ENCODE results near the gene AIP.
"Not testable (repeated sequence)": the region's sequence is repeated elsewhere in the genome, so short reads cannot be mapped to it uniquely, and the experiment has no call there.

The AIP gene

DNA sequence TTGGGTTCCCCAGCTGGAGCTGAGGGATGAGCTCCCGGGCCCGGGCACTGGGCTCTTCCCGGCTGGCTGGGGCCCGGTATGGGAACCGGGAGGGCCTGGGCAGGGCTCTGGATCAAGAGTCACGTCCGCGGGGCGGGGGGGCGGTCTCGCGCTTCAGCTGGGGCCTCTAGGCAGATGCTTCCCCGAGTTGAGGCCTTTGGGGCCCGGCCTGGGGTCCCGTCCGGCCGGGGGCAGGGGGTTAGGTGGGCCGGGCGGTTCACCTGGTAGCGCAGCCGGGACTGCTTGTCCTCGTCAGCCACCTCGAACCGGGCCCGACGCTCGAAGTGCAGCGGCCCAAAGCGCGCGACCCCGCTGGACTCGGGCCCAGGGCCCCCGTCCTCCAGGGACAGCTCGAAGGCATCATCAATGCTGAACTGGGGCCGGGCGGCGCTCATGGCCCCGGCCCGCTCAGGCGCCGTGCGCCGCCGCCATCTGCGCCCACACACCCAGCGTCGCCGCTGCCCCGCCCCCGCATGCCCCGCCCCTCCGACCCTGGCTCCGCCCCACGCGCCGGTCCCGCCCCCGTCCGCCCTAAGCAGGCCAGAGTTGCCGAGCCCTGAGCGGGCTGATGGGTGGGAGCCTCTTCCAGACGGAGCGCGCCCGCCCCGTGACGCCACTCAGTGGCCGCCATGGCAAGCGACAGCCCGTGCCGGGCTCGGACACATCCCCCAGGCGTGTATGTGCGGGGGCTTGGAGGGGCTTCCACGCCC lies 13.9 kb upstream of the AIP start, which contains the start of gene TMEM134:
TMEM134 (minus strand) TSS at position 493 of the 749 bp plus-strand sequence; CDS start at position 434, 59 bp downstream.
- peak; percentile 82 for DNase-seq (ENCODE audit: low read depth)

DNA sequence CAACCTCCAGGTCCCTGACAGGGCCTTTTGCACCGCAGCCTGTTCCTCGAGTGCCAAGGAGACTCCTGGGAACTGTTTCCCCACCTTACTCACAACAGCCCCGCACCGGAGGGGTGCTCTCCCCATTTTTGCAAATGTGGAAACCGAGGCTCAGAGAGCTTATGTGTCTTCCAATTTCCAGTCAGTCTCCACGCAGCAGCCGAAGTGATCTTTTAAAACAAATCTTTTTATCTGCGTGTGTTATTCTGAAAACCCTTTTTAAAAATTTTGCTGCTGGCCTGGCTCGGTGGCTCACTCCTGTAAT lies 13.4 kb upstream of the AIP start:
- DNase-seq (ENCODE audit: low read depth) = no peak

DNA sequence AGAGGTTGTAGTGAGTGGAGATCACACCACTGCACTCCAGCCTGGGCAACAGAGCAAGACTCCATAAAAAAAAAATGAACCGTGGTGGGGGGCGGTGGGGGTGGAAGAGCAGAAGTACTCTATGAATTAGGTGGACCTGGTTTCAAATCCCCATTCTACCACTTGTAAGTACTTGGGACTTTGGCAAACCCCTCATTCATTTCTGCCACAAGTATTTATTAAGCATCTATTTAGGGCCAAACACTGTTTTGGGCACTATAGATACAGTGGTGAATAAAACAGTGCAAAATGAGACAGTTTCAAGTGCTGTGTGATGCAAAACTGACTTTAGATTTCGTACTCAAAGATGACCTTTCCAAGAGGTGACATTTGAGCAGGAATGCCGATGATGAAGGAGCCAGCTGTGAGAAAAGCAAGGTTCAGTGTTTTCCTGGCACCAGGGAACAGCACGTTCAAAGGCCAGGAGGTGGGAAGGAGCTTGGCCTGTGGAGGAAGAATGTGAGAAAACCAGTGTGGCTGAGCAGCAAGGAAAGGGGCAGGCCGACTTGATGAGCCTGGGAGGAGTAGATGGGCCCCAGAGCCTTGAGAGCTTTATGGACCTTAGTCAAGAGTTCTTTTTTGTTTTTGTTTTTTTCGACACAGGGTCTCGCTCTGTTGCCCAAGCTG lies 12.4 kb upstream of the AIP start:
- no peak for DNase-seq (ENCODE audit: low read depth)

DNA sequence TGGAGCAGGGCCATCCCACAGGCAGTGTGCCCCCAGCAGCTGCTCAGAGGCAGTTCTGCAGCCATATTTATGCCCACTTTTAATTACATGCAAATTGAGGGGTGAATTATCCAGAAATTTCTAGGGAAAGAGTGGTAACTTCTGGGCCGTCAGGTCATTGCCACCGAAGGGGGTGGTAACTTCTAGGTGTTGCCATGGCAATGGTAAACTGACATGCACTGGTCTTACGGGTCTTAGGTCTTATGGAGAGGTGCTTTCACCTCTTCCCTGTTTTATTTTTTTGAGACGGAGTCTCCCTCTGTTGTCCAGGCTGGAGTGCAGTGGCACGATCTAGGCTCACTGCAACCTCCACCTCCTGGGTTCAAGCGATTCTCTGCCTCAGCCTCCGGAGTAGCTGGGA lies 9.9 kb upstream of the AIP start:
- DNase-seq (ENCODE audit: low read depth) = no peak

DNA sequence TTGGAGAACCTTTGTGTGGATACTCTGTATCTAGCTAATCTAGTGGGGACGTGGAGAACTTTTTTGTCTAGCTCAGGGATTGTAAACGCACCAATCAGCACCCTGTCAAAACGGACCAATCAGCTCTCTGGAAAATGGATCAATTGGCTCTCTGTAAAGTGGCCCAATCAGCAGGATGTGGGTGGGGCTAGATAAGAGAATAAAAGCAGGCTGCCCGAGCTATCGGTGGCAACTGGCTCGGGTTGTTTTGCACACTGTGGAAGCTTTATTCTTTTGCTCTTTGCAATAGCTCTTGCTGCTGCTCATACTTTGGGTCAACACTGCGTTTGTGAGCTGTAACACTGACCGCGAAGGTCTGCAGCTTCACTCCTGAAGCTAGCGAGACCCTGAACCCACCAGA lies 6.1 kb upstream of the AIP start:
- not testable (repeated sequence) for DNase-seq (ENCODE audit: low read depth)

DNA sequence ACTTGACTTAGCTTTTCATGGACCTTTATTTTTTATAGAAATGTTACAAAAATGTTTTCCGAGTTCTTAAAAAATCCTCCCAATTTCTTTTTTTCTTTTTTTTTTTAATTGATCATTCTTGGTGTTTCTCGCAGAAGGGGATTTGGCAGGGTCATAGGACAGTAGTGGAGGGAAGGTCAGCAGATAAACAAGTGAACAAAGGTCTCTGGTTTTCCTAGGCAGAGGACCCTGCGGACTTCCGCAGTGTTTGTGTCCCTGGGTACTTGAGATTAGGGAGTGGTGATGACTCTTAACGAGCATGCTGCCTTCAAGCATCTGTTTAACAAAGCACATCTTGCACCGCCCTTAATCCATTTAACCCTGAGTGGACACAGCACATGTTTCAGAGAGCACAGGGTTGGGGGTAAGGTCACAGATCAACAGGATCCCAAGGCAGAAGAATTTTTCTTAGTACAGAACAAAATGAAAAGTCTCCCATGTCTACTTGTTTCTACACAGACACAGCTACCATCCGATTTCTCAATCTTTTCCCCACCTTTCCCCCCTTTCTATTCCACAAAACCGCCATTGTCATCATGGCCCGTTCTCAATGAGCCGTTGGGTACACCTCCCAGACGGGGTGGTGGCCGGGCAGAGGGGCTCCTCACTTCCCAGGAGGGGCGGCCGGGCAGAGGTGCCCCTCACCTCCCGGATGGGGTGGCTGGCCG lies 5.3 kb upstream of the AIP start:
- DNase-seq (ENCODE audit: low read depth) = not testable (repeated sequence)

DNA sequence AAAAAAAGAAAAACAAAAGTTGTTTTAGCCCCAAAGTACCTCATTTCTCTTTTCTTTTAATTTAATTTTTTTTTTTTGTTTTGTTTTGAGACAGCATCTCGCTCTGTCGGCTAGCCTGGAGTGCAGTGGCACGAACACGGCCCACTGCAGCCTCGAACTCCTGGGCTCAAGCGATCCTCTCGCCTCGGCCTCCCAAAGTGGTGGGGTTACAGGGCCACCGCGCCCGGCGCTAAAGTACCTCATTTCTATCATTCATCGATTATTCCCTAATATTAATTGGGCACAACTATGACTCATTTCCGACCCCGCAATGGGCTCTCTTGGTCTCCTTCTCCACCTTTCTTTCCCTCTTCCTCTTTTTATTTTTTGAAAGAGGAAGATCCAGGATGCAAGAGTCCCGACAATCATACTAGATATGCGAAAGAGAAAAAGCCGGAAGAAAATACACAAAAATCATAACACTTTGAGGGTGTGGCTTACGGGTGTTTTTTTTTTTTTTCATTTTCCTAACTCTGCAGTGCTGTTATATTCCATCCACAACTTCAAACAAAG lies 475 bp upstream of the AIP start:
- no peak for DNase-seq (ENCODE audit: low read depth)

DNA sequence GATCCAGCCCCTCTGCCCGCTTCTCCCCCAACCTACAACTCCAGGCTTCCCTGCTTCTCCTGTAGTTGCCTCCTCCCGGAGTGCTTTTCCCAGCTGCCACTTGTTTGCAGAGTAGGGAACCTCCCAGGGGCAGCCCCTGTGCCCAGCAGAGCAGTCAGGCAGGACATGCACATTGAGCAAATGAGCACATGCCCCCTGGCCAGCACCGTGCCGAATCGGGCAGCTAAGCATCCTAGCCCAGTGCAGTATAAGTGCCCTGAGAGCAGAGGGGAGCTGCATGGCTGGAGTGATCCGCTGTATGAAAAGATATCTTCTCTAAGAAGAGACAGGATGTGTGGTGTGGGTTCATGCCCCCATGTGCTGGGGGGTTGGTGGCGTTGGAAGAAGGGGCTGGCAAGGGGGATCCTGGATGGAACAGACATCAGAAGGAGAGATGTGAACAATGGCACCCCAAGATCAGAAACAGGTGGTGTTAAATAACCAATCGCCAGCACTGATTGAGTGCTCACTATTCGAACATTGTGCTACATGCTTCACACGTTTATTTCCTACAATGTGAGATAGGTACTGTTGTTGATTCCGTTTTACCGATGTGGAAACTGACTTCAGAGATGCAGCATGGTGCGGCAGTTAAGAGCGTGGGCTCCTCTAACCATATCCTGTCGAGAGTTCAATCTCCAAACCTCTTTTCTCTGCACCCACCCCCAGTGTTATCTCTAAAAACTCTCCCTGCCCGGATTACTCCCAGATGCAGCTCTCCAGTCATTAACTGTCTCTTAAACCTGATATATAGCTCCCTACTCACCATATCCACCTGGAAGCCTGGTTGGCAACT lies 1.2 kb downstream of the AIP start:
- DNase-seq (ENCODE audit: low read depth) = no peak

DNA sequence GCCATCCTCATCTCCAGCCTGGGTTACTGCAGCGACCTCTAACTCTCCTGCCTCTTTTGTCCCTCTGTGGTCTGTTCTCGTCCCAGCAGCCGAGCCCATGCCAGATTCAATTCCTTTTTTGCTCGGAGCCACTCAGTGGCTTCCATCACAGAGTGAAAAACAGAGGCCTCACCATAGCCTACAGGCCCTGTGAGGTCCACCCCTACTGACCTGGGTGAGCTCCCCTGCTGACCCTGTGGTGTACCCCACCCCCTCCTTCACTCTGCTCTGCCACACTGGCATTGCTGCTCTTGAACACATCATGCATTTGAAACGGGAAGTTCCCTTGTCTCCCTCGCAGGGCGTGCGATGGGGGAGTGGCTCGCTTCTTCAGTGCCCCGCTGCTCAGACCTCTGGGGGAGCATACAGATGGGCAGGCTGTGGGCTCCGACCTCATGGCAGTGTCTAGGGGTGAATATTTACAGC lies 2.1 kb downstream of the AIP start:
- no peak for DNase-seq (ENCODE audit: low read depth)

DNA sequence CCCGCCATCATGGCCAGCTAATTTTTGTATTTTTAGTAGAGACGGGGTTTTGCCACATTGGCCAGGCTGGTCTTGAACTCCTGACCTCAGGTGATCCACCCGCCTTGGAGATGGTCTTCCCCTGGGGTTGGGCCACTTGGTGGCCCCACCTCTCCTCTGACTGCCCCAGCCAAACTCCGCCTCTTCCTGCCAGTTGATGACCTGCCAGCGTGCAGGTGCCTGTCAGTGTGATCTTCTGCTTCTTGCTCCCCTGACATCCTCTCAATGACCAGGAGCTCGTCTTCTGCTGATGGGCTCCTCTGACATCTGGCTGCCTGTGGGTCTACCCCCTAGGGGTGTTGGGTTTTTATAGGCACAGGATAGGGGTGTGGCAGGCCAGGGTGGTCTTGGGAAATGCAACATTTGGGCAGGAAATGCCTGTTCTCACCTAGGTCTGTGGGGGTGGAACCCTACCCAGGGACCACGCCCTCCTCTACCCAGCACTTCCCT lies 3.1 kb downstream of the AIP start:
- DNase-seq (ENCODE audit: low read depth) = not testable (repeated sequence)

DNA sequence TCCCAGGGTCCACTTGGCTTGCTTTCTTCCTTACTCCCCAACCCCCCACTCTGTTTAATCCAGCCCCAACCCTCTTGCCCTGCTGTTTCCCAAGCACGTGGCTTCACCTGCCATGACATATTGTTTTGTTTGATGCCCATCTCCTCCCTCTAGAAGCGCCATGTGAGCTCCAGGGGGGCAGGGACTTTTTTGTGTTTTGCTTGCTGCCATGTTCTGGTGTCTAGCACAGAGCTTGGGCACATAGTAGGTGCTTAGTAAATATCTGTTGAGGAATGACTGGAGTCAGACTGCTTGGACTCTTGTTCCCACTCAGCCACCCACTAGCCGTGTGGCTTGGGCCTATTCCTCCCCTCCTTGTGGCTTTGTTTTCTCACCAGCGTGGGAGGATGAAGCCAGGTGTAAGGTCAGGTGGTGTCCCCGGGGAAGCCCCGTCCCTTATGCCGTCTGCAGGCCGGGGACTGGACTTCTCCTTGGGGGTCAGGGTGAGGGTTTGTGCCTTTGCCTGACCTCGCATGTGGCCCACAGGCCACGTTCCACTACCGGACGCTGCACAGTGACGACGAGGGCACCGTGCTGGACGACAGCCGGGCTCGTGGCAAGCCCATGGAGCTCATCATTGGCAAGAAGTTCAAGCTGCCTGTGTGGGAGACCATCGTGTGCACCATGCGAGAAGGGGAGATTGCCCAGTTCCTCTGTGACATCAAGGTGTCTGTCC lies 3.8 kb downstream of the AIP start:
- DNase-seq (ENCODE audit: low read depth) = no peak

DNA sequence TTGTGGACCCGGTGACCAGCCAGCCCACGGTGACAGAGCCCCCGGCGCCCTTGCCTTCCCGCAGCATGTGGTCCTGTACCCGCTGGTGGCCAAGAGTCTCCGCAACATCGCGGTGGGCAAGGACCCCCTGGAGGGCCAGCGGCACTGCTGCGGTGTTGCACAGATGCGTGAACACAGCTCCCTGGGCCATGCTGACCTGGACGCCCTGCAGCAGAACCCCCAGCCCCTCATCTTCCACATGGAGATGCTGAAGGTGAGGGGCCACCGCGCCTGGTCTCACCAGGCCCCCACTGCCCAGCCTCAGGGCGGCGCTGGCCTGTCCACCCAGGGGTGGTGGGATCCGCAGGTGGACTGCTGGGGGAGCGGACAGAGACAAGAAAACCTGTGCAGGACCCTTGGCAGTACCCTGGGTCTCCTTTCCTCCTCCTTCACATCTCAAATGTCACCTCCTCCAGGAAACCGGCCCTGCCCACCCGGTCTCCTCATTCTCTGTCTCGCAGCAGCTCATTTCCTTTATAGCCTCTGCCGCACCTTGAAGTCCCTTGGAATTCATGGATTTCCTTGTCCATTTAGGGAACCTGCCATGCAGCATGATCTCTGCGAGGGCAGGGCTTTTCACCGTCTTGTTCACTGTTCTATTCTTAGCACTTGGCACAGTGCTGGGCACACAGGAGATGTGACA lies 6.5 kb downstream of the AIP start:
- DNase-seq (ENCODE audit: low read depth) = no peak

DNA sequence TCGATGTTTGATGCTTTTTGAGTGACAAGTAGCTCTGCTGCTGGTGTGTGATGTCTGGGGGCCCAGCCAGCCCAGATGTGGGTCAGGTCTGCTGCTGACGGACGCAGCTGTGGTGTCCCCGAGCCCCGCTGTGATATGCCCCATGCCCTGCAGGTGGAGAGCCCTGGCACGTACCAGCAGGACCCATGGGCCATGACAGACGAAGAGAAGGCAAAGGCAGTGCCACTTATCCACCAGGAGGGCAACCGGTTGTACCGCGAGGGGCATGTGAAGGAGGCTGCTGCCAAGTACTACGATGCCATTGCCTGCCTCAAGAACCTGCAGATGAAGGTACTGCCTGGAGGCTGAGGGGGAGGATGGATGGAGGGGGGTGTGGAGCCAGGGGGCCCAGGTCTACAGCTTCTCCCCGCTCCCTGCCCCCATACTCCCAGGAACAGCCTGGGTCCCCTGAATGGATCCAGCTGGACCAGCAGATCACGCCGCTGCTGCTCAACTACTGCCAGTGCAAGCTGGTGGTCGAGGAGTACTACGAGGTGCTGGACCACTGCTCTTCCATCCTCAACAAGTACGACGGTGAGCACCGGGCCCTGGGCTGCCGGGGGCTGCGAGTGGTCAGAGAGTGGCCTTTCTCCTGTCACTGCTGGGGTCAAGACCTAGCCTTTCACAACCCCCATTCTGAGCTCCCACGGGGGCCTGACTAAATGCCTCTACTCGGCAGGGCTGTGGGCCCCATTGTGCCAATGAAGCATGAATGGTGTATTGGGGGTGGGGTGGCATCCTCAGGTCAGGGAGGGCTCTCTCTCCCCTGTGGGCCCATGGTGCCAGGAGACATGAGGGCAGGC lies 7.3 kb downstream of the AIP start:
- DNase-seq (ENCODE audit: low read depth) = no peak

DNA sequence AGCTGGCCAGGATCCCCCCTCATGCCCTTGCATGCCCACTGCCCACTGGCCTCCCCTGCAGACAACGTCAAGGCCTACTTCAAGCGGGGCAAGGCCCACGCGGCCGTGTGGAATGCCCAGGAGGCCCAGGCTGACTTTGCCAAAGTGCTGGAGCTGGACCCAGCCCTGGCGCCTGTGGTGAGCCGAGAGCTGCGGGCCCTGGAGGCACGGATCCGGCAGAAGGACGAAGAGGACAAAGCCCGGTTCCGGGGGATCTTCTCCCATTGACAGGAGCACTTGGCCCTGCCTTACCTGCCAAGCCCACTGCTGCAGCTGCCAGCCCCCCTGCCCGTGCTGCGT lies 7.9 kb downstream of the AIP start:
- no peak for DNase-seq (ENCODE audit: low read depth)

DNA sequence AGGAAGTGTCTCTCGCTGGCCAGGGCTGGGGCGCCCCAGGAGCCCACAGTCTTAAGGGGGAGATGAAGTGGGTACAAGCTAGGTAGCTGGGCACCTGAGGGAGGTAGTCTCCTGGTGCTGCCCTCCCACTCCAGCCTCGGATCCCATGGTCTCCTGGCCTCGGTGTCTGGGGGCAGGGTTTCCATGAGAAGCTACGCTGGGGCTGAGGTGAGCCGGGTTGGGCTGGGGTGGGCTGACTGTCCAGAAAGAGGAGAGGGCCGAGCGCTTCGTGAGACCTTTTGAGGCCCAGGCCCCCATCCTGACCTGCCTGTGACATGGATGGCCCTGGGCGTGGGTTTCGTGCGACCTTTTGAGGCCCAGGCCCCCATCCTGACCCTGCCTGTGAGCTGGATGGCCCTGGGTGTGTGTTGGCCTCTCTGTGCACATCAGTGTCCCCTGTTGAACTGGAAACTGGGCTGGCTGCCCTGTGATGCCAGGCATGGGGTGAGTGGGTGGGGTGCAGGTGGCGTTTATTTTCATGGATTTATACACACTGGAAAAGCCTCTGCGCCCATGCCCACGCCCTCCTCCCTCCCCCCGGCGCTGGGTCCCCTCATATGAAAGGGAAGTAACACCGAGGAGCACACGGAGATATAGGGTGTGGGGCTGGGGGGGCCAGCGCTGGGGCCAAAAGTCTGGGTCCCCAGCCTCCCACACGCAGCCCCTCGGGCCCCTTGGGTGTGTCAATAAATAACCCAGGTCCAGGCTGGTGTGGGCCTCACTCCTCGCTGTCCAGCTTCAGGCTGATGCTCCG lies 8.6 kb downstream of the AIP start:
- no peak for DNase-seq (ENCODE audit: low read depth)

DNA sequence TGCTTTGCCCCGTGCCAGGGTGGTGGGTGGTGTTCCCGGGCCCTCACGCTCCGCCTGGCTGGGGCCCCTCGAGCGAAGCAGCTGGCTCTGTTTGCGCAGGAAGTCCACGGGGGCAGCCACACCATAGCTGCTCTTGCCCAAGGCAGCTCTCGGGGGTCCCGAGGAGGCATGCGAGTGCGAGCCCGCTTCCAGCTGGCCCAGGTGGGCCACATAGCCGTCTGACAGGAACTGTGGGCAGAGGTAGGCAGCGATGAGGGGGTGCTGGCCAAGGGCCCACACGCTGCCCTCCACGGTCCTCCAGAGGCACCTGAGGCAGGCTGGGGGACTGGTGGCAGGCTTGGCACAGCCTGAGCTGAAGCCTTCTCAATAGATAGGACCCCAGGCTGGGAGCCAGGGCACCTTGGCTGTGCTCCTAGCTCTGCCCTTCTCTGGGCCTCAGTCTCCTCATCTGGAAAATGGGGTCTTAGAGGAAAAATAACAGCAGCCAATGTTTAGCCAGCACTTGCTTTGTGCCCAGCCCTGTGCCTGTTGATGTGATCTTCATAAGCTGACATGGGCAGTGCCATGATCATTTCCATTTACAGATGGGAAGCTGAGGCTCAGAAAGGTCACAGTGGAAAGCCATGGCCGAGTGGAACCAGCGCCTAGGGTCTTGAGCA lies 9.4 kb downstream of the AIP start:
- DNase-seq (ENCODE audit: low read depth) = no peak

DNA sequence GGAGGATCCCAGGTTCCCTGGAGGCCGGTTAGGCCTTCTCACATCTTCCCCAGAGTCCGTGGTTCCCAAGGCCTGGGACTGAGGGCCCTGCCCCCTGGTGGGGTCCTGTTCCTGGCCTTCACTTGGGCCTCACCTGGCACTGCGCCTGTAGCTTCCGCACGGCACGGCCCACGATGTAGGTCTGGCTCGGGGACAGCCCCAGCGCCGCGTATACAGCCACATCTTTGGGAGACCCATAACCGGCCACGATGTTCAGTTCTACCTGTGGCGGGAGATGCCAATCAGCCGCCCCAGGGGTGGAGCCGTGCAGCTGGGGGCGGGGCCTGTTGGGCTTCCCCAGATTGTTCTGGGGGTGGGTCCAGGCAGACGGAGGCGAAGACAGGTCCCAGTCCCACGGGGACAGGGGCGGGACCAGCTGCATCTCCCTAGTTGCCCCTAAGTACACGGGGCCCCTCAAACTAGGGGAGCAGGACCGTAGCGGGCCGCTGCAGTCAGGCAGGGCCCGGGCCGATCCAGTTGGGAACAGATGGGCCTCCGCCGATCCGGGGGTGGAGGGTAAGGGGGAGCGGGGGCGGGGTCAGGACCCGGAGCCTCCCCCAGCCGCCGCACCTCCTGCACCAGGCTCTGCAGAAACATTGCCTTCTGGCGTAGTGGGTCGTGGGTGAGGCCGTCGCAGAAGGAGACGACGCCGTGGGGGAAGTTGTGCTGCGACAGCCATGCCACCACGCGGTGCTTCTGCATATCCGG lies 10.1 kb downstream of the AIP start:
- DNase-seq (ENCODE audit: low read depth) = no peak
